Measurements from ENCODE around the gene RBM3.

Gene RBM3

GRCh38 chrX:48600226-48600625, 25.9 kb downstream of the RBM3 start:
- no peak for DNase-seq (ENCODE audit: low read depth)
- no peak overlapping the region for H3K4me3 ChIP-seq (ENCODE audit: low read depth, low read length)
- TF ChIP-seq, protein P1, sequence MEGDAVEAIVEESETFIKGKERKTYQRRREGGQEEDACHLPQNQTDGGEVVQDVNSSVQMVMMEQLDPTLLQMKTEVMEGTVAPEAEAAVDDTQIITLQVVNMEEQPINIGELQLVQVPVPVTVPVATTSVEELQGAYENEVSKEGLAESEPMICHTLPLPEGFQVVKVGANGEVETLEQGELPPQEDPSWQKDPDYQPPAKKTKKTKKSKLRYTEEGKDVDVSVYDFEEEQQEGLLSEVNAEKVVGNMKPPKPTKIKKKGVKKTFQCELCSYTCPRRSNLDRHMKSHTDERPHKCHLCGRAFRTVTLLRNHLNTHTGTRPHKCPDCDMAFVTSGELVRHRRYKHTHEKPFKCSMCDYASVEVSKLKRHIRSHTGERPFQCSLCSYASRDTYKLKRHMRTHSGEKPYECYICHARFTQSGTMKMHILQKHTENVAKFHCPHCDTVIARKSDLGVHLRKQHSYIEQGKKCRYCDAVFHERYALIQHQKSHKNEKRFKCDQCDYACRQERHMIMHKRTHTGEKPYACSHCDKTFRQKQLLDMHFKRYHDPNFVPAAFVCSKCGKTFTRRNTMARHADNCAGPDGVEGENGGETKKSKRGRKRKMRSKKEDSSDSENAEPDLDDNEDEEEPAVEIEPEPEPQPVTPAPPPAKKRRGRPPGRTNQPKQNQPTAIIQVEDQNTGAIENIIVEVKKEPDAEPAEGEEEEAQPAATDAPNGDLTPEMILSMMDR (conservative IDR thresholded peaks at IDR 0.05; ENCODE audit: low read depth, low read length), result no peak

DNA sequence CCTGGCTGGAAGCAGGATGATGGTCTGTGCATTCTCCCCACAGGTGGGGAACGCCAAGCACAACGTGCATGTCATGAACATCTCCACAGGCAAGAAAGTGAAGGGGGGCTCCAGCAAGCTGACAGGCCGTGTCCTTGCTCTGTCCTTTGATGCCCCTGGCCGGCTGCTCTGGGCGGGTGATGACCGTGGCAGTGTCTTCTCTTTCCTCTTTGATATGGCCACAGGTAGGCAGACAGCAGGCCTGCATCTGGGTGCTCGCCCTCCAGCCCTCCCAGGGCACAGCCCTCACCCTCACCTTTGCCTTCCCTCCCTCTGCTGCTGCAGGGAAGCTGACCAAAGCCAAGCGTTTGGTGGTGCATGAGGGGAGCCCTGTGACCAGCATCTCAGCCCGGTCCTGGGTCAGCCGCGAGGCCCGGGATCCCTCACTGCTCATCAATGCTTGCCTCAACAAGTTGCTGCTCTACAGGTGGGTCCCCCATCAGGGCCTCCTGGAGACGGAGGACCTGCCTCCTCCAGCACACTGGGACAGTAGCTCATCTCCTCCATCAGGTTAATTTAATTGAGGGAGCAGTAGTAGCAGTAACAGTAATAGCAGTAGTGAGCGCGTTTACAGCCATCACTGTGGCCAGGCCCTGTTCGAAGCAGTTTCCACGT, 27.6 kb downstream of the RBM3 start:
- TF ChIP-seq, protein P1 (conservative IDR thresholded peaks at IDR 0.05; ENCODE audit: low read depth, low read length), result no peak
- H3K4me3 ChIP-seq (ENCODE audit: low read depth, low read length), result no peak overlapping the region
- DNase-seq (ENCODE audit: low read depth), result no peak

GRCh38 chrX:48604701-48605100, 30.4 kb downstream of the RBM3 start:
- no peak for DNase-seq (ENCODE audit: low read depth)
- no peak overlapping the region for H3K4me3 ChIP-seq (ENCODE audit: low read depth, low read length)
- TF ChIP-seq, protein P1 (conservative IDR thresholded peaks at IDR 0.05; ENCODE audit: low read depth, low read length), result no peak

DNA sequence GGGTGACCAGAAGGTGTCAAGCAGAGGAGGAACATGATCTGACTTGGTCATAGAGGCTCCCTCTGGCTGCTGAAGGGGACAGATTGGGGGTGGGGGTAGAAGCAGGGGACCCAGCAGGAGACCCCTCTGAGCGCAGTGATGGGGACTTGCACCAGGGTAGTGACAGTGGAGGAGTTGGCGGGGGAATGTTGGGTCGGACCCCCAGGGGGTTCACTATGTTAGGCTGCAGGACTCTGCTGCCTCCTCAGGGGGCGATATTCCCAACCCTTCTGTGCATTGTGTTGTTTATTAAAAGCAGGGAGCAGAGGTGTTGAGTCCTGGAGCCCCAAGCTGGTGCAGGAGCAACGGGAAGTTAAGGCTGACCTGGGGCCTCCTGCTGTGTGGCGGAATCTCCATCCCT, 31.8 kb downstream of the RBM3 start:
- H3K4me3 ChIP-seq (ENCODE audit: low read depth, low read length), result no peak overlapping the region
- TF ChIP-seq, protein P1 (conservative IDR thresholded peaks at IDR 0.05; ENCODE audit: low read depth, low read length), result peak; percentile 29
- no peak for DNase-seq (ENCODE audit: low read depth)

- H3K4me3 ChIP-seq (ENCODE audit: low read depth, low read length), result no peak overlapping the region
- no peak for DNase-seq (ENCODE audit: low read depth)
- TF ChIP-seq, protein P1 (conservative IDR thresholded peaks at IDR 0.05; ENCODE audit: low read depth, low read length), result no peak
Measured at GRCh38 chrX:48611703-48612102, 37.4 kb downstream of the RBM3 start.

DNA sequence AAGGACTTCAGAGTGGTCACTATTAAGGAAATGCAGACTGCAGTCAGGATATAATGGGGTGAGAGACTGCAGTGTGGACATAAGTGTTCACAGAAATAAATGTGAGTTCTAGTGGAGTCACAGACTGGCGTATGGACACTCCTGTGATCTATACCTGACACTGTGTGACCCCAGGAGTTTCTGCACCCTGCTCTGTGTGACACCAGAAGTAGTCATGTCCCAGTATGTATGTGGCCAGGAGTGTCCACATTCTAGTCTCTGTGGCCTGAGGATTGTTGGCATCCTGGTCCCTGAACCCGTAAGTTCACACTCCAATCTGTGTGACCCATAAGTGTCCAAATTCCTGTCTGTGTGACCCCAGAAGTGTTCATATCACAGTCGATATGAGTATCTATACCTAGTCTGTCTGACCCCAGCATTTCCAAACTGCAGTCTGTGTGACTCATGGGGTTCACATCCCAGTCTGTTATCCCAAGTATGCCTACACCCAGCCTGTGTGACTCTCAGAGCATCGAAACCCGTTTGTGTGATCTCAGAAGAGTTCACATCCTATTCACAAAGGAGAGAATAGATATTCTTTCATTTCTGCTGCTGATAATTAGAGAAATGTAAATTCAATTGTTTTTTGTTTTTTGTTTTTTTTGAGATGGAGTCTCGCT, 39.3 kb downstream of the RBM3 start:
- peak; percentile 33 for DNase-seq (ENCODE audit: low read depth)
- TF ChIP-seq, protein P1 (conservative IDR thresholded peaks at IDR 0.05; ENCODE audit: low read depth, low read length), result no peak

GRCh38 chrX:48616576-48616975, 42.3 kb downstream of the RBM3 start:
- H3K4me3 ChIP-seq (ENCODE audit: low read depth, low read length), result no peak overlapping the region
- TF ChIP-seq, protein P1 (conservative IDR thresholded peaks at IDR 0.05; ENCODE audit: low read depth, low read length), result no peak
- peak; percentile 42 for DNase-seq (ENCODE audit: low read depth)

More for the DNA sequence above, 39.3 kb downstream of the RBM3 start:
- no peak overlapping the region for H3K4me3 ChIP-seq (ENCODE audit: low read depth, low read length)
